GM21360 (cell line): ENCODE data around the gene R3HDM2.
"Not testable (repeated sequence)": the region's sequence is repeated elsewhere in the genome, so short reads cannot be mapped to it uniquely, and the experiment has no call there.

Experiments
- ATAC-seq: cut with Tn5 transposase; IDR thresholded peaks from one replicate; pipeline ENCODE4 v1.9.1; 2021; ENCODE audit warnings: mild to moderate bottlenecking, moderate library complexity; ENCODE audit not compliant: unreplicated experiment

Gene R3HDM2

DNA sequence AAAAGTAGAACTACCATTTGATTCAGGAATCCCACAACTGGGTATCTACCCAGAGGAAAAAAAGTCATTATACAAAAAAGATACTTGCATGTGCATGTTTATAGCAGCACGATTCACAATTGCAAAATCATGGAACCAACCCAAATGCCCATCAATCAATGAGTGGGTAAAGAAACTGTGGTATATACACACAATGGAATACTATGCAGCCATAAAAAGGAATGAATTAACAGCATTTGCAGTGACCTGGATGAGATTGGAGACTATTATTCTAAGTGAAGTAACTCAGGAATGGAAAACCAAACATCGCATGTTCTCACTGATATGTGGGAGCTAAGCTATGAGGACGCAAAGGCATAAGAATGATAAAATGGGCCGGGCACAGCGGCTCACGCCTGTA, 154.6 kb downstream of the R3HDM2 start:
- not testable (repeated sequence) for ATAC-seq

DNA sequence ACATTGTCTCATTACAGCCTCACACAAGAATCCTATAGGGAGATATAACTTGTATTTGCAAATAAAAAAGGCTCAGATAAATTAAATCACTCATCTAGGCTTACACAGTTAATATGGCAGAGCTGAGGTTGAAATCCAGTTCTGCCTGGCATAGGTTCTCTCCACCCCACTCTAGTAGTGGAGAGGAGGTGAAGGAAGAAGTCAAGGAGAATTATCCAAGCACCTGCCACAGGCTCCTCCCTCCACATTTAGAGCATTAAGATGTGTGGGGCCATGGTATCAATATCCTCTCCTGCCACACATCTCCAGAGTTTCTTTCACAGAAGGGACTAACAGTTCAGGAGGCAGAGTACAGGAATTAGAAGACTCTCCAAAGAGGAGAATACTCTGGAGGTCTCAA, 157.3 kb downstream of the R3HDM2 start:
- ATAC-seq, result no peak

DNA sequence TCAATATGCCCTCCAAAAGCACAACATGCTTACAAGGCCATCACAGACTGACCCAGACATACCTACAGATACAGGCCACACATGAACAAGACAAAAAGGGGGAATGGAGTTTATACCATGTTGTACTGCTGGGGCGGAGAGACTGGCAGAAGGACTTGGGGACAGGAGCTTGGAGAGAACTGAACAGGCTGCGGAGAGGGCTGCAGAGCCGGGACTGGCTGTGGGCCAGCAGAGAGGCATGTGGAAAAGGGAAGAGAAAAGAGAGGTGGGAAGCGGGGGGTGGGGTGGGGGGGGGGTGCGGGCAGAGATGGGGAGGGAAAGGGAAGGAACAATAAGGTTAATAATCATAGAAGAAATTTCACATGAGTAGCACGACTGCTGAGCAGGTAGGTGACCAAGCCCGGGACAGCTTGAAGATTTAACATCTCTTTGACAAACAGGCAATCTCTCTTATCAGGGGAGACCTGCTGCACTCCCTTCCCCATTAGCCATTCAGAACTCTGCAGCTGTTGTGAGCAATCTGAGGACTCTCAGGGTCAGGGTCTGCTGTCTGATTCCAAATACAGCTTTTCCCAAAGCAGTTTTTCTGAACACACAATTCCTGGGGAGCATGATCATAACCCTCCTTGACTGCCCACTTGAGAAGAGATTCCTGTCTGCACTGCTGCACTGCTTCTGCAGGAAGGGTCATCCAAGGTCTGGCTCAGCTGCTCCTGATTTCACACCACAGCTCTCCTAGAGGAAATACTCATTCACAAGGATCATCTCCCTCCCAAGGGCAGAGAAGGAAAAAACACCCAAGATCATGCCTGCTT, 158.3 kb downstream of the R3HDM2 start:
- no peak for ATAC-seq

GRCh38 chr12:57270966-57271470, 159.8 kb downstream of the R3HDM2 start:
- ATAC-seq, result no peak

DNA sequence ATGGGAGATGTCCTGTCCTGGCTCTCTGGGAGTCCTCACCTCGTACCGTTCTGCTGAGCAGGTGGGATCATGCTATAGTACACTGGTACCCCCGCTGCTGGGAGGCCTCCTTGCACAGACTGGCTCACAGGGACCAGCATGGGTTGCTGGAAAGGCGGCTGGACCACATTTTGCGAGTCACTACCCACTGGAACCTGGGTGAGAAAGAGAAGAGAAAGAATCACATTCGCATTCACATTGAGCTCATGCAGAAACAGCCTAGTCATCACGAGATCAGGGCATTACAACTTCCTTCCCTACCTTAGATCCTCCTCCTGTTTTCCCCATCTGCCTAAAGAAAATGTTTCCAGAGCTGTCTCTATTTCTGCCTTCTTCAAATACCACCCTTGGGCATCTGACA, 162.6 kb downstream of the R3HDM2 start:
- ATAC-seq, result no peak

DNA sequence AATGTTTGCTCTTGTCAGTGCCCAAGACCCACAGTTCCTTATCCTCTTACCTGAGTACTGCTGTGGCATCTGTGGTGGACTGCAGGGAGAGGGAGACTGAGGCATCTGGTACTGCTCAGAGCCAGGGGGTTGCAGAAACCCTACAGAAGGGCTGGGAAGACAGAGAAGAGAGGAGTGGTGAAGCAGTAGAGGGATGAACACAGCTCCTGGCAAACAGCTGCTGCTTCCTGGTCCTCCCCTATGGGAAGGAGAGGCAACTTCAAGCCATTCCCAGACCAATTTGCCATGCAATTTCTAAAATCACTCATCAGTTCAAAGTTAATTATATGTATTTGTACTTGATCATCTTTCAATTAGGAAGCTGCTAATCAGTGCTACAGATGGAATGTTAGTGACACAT, 164.2 kb downstream of the R3HDM2 start:
- no peak for ATAC-seq

DNA sequence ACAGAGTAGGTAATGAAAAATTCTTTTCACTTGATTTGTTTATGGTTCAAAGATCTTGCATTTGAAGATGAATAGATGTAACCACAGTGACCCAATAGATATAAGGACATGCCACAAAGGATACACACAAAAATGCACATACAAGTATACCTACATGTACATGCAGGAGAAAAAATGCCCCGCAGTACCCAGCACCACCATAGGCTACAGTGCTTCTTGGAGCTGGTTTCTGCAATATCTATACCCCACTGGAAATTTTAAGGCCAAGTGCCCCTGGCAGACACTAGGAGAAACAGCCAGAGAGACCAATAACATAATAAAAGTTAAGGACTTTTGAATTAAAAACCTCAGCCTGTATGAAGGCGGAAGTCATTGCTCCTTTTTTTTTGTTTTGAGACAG, 167.7 kb downstream of the R3HDM2 start:
- ATAC-seq, result no peak

DNA sequence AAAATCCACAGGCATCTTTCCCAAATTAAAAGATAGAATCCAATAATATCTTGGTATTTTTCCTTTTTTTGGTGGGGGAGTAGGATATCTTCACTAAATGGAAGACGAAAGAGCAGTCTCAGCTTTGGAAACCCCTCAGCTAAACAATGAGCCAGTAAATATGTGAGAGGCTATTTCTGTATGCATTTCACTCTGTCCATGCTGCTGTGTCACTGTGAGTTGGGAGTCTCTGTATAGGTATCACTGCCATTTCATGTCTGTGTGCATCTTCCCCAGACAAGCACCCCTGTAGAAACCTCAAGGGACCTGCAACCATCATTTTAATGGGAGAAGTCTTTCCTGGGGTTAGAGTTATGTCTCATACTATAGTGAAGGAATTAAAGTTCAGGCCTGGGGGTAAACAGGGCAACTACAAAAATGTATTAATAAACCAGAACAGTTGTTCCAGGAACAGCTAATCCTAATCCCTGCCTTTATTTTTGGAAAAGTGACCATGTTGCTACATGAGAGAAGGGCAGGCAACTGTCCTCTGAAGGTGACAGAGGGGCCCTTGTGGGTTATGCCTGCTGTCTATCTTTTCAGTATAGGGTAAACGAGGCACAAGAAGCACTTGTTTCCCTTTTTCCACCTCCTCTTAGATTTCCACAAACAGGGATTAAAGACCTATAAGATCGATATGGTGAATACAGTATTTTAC, 168.6 kb downstream of the R3HDM2 start:
- ATAC-seq, result no peak

DNA sequence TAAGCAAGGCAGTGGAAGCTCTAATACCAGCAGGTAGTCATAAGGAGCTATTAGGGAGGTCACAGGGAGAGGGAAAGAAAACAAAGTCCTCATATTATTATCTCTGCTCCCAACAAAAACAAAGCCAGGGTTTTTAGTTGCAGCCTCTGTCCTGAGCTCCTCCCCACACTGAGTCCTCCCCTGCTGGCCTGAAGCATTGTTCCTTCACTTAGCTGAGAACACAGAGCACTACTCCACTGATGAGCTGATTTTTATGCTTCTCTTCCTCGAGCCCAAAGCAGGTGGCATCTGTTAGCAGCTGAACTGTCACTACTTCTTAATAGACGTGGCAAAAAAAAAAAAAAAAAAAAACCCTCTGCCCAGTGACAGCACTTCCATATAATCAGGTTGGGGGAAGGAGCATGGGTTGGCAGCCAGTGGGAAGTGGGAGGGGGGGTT, 169.4 kb downstream of the R3HDM2 start:
- no peak for ATAC-seq

DNA sequence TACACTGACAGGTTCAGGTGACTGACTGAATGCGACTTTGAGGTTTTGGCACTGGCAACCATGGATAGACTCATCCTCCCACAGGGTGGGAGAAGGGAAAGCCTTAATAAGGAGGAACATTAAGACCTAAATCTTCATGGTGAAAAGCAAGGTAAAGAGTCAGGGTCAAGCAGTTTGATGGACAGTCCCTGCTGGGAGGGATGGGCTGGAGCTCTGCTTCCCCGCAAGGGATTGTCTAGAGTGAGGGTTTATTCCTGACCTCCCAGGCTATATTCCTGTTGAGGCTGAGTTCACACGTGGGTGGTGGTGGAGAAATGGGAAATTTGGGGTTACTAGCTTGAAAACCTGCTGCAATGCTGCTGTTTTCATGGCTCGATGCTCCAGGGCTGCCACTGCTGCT, 170.5 kb downstream of the R3HDM2 start:
- ATAC-seq, result no peak

DNA sequence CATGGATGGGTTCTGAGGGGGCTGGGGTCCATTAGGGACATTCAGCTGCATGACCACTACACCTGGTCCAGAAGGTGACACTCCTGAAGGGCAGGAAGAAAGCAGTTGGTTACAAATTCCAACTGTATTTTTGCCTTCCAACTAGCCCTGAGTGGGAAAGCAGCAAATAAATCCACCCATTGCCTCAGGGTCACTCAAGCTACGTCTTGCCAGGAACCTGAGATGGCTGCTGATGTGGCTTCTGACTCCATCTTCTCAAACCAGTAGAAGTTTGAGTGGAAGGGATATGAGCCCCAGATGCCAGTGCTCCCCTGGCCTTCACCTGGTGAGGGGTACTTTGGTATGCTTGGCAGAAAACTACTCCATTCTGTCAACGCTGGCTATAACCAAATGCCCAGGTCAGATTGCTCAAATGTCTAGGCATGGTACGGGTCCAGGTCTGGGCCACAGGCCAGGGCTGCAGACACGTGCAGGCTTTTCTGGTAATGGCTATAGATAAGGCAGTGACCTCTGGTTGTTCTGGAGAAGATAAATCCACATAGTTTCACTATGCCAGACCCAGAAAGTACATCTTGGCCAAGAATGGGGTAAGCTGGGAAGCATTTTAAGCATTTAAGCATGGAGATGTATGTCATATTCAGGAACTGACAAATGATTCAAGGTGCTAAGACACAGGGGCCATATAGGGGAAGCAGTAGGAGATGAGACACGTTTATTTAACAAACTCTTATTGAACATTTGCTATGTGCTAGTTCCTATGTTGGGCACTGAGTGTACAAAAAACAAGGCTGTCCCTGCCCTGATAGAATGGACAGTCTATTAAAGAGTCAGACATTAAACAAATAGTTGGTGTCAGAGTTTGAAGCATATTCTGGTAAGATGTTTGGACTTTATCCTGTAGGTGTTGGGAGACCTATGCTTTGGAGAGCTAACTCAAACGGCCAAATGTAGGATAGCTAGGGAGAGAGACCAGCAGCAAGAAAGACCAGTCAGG, 171.6 kb downstream of the R3HDM2 start:
- ATAC-seq, result no peak

DNA sequence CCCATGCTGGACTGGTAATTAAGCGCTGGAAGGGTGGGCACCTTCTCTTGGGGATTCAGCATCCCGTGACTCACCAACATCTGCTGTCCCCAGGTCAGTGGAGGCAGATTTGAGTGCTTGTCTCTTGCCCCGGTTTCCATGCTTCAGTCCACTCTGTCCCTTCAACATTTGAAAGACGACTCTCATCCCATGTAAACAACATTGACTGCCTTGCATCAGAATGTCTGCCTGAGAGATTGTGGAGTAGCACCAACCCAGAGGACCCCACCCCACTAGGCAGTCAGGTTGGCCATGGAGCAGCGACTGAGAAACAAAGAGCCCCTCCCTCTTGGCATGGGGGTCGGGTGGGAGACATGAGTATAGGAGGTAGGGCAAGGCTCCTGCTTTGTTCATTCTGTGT, 174.9 kb downstream of the R3HDM2 start:
- ATAC-seq, result no peak

DNA sequence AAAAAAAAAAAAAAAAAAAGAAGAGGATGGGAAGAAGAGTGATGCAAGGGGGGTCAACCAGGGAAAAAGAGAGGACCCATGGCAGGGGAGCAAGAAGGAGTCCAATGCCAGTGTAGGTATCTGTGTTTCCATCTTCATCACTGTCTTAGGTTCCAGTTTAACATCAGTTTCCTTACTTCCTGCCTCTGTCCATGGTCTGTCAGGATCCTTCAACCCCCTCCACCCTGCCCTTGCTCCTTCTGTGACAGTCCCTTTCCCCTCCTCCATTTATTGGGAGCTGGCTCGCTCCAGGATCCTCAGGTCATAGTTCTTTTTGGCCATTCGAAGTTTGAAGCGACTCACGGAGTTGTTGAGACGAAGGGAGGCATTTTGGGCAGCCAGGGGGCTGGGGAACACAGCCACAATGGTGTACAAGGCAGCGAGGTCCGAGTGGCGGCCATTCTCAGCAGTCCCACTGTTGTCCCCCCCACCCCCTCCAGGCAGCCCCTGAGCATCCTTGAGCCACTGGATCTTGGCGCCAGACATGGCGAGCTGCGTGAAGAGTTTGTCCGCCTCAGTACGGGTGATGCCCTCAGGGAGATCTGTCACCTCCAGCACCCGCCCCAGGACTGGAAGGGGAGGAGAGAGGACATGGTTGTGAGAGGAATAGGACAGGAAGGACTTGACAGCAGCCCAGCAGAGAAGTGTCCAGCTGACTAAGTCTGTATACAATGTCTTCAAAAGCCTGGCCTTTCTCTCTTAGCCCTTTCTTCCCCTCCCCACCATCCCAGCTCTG, 176.2 kb downstream of the R3HDM2 start:
- no peak for ATAC-seq

DNA sequence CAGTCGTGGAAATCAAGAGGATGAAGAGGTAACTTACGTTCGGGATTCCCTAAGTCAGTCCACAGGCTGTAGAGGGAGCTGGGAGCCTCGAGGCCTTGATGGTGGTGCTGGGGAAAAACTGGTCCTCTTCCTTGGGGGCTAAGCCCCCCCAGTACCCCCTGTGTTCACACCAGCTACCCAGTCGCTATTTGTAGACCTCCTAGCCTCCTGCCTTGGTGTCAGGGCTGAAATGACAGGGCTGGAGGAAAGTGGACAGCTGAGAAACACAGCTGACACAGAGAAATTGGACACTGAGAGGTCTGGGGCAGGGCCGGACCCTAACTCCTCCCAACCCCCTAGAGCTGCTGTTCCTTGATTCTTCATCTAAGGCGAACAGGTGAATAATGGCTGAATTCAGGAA, 179.9 kb downstream of the R3HDM2 start, which contains the start of gene STAC3:
STAC3 (minus strand) TSS at position 232 of the 400 bp plus-strand sequence. CDS start 1,551 bp downstream, outside the sequence.
- ATAC-seq, result no peak

DNA sequence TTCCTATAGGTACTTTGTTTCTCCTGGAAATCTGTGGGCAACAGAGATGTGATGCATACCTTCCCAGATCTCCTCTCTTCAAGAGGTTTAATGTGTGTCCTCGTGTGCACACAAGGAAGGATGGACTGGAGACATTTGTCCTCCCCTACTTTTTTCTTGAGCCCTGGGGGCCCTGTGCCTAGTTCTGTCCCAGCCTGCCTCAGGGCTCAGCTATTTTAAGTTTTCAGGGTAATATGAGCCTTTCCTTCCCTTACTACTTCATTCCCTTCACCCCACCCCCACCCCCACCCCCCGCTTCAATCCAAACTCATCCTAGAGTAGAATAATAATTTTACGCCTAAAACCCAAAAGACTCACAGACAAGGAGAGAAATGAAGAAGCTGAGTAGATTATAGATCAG, 180.3 kb downstream of the R3HDM2 start:
- no peak for ATAC-seq

GRCh38 chr12:57248934-57249742, 181.7 kb downstream of the R3HDM2 start:
- no peak for ATAC-seq

GRCh38 chr12:57247041-57247440, 183.8 kb downstream of the R3HDM2 start:
- no peak for ATAC-seq

- ATAC-seq, result no peak
These were observed 186.5 kb downstream of the R3HDM2 start for GRCh38 chr12:57244312-57244696.
